Colonic mucosa (tissue), 4 donors: Measurements from ENCODE around the gene ARHGAP32. TPM values are rescaled to one million over a fixed set of nuclear protein-coding genes. Genes with fewer than 3 reads are reported as not detected.

Experiments used
- DNase-seq: peaks from one replicate; pipeline ENCODE4 v3.0.0-alpha.2; 2020
- H3K27ac ChIP-seq: fragments of 200-600 bp; one replicate; pipeline ENCODE4 v1.8.0; 2021
- H3K27me3 ChIP-seq: fragments of 200-600 bp; one replicate; pipeline ENCODE4 v1.8.0; 2021
- H3K36me3 ChIP-seq: fragments of 200-600 bp; one replicate; pipeline ENCODE4 v1.8.0; 2021
- H3K4me1 ChIP-seq: fragments of 200-600 bp; one replicate; pipeline ENCODE4 v1.8.0; 2021; ENCODE audit warnings: mild to moderate bottlenecking
- H3K4me3 ChIP-seq: fragments of 200-600 bp; one replicate; pipeline ENCODE4 v1.8.0; 2021
- H3K9ac ChIP-seq, 2 donors: one replicate each; pipeline ENCODE4 v1.7.0; 2013; ENCODE audit warnings: control low read depth in 2 of 2, low read depth in 2 of 2, low read length in 2 of 2
- H3K9me3 ChIP-seq: fragments of 200-600 bp; one replicate; pipeline ENCODE4 v1.8.0; 2021
- CTCF ChIP-seq: fragments of 200-600 bp; IDR thresholded peaks from one replicate; pipeline ENCODE4 v1.8.0; 2022; ENCODE audit warnings: antibody characterized with exemption, mild to moderate bottlenecking
- intact Hi-C: fragments of 100-400 bp; cut with DNase I; formaldehyde crosslinking; loops from one replicate; pipeline ENCODE4 v1.14.1; 2022
- total RNA-seq, 2 donors: library from RNA; stranded (reverse); fragmentation: NEBNext Ultra II Directional in 1 of 2; extraction: Animal tissue kit (Norgen Biotek cat#: 25700) in 1 of 2; gene quantifications; one replicate each; pipeline ENCODE4 v1.2.1, GENCODE V29; 2021
- donor health status: healthy.
- donor health status: DM: no; HTN: no; CAD: no.
- donor health status: DM: no; HTN: no; CAD: no.

ARHGAP32 gene
- total RNA-seq, 2 donors from 2014 or later, result 52.6 to 65.7 TPM

- no peaks in the 10 kb centered on the region for H3K27me3 ChIP-seq
- intact Hi-C loops, result no loop called here
- no peak overlapping the region for H3K27ac ChIP-seq
- H3K9ac ChIP-seq, result no peak overlapping the region
- H3K4me3 ChIP-seq, result no peak overlapping the region
- H3K4me1 ChIP-seq, result no peaks in the 10 kb centered on the region
- TF ChIP-seq CTCF, result no peak
- DNase-seq, result no peak
- H3K9me3 ChIP-seq, result no peaks in the 10 kb centered on the region
- no peaks in the 10 kb centered on the region for H3K36me3 ChIP-seq
Observed at GRCh38 chr11:129234978-129235377, 42.9 kb upstream of the ARHGAP32 start.

GRCh38 chr11:129230006-129230405, 37.9 kb upstream of the ARHGAP32 start:
- no peak for TF ChIP-seq CTCF

GRCh38 chr11:129226207-129226798, 34.2 kb upstream of the ARHGAP32 start:
- H3K9me3 ChIP-seq, result no peaks in the 10 kb centered on the region
- H3K27ac ChIP-seq, result no peak overlapping the region
- no peaks in the 10 kb centered on the region for H3K36me3 ChIP-seq
- intact Hi-C loops, result no loop called here
- H3K27me3 ChIP-seq, result no peaks in the 10 kb centered on the region
- no peaks in the 10 kb centered on the region for H3K4me1 ChIP-seq
- no peak overlapping the region for H3K9ac ChIP-seq
- no peak for TF ChIP-seq CTCF
- H3K4me3 ChIP-seq, result no peak overlapping the region
- no peak for DNase-seq

More at GRCh38 chr11:129230006-129230405, 37.9 kb upstream of the ARHGAP32 start:
- Histone ChIP-seq H3K27ac (no peak overlapping the region), H3K36me3 (no peaks in the 10 kb centered on the region), H3K9me3 (no peaks in the 10 kb centered on the region), H3K9ac (no peak overlapping the region), H3K4me1 (no peaks in the 10 kb centered on the region), H3K4me3 (no peak overlapping the region), H3K27me3 (no peaks in the 10 kb centered on the region)
- DNase-seq, result no peak
- intact Hi-C loops, result no loop called here

GRCh38 chr11:129225190-129225589, 33.1 kb upstream of the ARHGAP32 start:
- H3K4me3 ChIP-seq, result no peak overlapping the region
- no peak for DNase-seq
- no peaks in the 10 kb centered on the region for H3K27me3 ChIP-seq
- no peak overlapping the region for H3K27ac ChIP-seq
- TF ChIP-seq CTCF, result no peak
- H3K9me3 ChIP-seq, result no peaks in the 10 kb centered on the region
- H3K4me1 ChIP-seq, result no peaks in the 10 kb centered on the region
- no peak overlapping the region for H3K9ac ChIP-seq
- H3K36me3 ChIP-seq, result no peaks in the 10 kb centered on the region
- intact Hi-C loops, result no loop called here

- Histone ChIP-seq H3K9ac (no peak overlapping the region), H3K9me3 (no peaks in the 10 kb centered on the region), H3K4me1 (no peaks in the 10 kb centered on the region), H3K27ac (no peak overlapping the region), H3K36me3 (no peaks in the 10 kb centered on the region), H3K4me3 (no peak overlapping the region), H3K27me3 (no peaks in the 10 kb centered on the region)
- no peak for TF ChIP-seq CTCF
- DNase-seq, result no peak
- intact Hi-C loops, result no loop called here
Observed at GRCh38 chr11:129224538-129224937, 32.4 kb upstream of the ARHGAP32 start.
